MCF 10A (cell line): ENCODE measurements around the gene STN1. TPM values are rescaled to one million over a fixed set of nuclear protein-coding genes. Genes with fewer than 3 reads are reported as not detected.

Experiments
- BruUV-seq: library from RNA; stranded (reverse); fragments of 400-500 nt; replicated peaks from 2 replicates; lab custom pipeline; 2021; lab: Mats Ljungman, UMichigan
- CTCF ChIA-PET: fragments of 300-600 bp; sonication (Branson Sonifier 250); formaldehyde crosslinking; extraction: SDS; loops from one replicate; lab custom pipeline; 2021; ENCODE audit warnings: antibody characterized with exemption, inconsistent platforms; lab: Yijun Ruan, JAX
- POLR2A ChIA-PET: fragments of 300-600, 350-650 bp; sonication (Branson Sonifier 250); formaldehyde crosslinking; extraction: SDS; loops from one replicate; lab custom pipeline; 2020; ENCODE audit warnings: antibody characterized with exemption, inconsistent platforms; lab: Yijun Ruan, JAX
- DNase-seq: peaks from one replicate; pipeline ENCODE4 v3.0.0-alpha.2; 2018; ENCODE audit not compliant: unreplicated experiment
- H3K27ac Mint-ChIP-seq: one replicate; pipeline ENCODE4 v1.8.0; 2022; ENCODE audit warnings: mild to moderate bottlenecking, low read depth, mixed read lengths; ENCODE audit not compliant: unreplicated experiment
- H3K27me3 Mint-ChIP-seq: one replicate; pipeline ENCODE4 v1.8.0; 2022; ENCODE audit warnings: mixed read lengths; ENCODE audit not compliant: insufficient read depth, unreplicated experiment
- H3K36me3 Mint-ChIP-seq: one replicate; pipeline ENCODE4 v1.8.0; 2022; ENCODE audit warnings: mild to moderate bottlenecking, moderate library complexity, mixed read lengths; ENCODE audit not compliant: insufficient read depth, unreplicated experiment
- H3K4me1 Mint-ChIP-seq: one replicate; pipeline ENCODE4 v1.8.0; 2022; ENCODE audit warnings: mixed read lengths; ENCODE audit not compliant: insufficient read depth, unreplicated experiment
- H3K4me3 Mint-ChIP-seq: one replicate; pipeline ENCODE4 v1.8.0; 2022; ENCODE audit warnings: mild to moderate bottlenecking, moderate library complexity, mixed read lengths; ENCODE audit not compliant: unreplicated experiment
- H3K9me3 Mint-ChIP-seq: one replicate; pipeline ENCODE4 v1.8.0; 2022; ENCODE audit warnings: mixed read lengths; ENCODE audit not compliant: unreplicated experiment
- intact Hi-C: fragments of 100-400 bp; cut with micrococcal nuclease; formaldehyde crosslinking; loops from 2 replicates; pipeline ENCODE4 v1.14.1; 2022
- total RNA-seq: library from RNA; stranded (reverse); gene quantifications from 2 replicates; pipeline ENCODE4 v1.2.3, GENCODE V29; 2022
- TF ChIP-seq, protein P1 (sequence below): fragments of 200-600 bp; IDR thresholded peaks from one replicate; pipeline ENCODE4 v1.8.0; 2022; ENCODE audit warnings: antibody characterized with exemption, mild to moderate bottlenecking; ENCODE audit not compliant: unreplicated experiment

The STN1 gene
- total RNA-seq, 1 experiment from 2014 or later, result 46.7 TPM

DNA sequence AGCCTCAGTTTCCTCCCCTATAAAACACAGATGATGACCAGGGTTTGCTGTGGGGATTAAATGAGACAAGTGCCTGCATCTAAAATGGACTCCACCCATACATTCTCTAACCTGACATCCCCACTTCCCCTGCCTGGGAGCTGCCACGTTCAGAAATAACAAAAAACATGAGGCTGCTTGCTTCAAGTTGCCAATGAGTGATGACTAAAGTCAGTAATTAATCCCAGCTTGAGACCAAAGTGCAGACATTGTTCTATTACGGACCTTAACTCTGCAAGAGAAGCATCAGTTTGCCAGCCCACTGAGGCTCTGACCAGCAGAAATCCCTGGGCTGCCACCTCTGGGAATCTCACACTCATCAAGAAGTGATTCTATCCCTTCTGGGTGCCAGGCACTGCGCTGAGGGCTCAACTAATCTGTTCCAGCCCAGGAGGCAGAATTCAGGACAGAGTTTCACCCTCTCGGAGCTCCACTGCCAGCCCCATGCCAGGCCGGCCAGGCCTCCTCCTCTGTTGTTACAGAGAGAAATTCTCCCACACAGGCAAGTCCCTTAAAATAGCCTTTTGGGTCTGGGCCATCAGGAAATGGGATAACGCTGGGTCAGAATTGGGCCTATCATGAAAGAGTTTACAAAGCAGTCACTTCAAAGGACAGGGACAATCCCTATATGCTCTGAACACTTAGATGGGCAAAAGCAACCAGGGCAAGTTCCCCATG lies 74.0 kb downstream of the STN1 start:
- POLR2A ChIA-PET, result no interaction called here
- TF ChIP-seq, protein P1, sequence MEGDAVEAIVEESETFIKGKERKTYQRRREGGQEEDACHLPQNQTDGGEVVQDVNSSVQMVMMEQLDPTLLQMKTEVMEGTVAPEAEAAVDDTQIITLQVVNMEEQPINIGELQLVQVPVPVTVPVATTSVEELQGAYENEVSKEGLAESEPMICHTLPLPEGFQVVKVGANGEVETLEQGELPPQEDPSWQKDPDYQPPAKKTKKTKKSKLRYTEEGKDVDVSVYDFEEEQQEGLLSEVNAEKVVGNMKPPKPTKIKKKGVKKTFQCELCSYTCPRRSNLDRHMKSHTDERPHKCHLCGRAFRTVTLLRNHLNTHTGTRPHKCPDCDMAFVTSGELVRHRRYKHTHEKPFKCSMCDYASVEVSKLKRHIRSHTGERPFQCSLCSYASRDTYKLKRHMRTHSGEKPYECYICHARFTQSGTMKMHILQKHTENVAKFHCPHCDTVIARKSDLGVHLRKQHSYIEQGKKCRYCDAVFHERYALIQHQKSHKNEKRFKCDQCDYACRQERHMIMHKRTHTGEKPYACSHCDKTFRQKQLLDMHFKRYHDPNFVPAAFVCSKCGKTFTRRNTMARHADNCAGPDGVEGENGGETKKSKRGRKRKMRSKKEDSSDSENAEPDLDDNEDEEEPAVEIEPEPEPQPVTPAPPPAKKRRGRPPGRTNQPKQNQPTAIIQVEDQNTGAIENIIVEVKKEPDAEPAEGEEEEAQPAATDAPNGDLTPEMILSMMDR, result no peak
- no TSS peak for BruUV-seq
- H3K27me3 Mint-ChIP-seq, result no peaks in the 10 kb centered on the region
- H3K9me3 Mint-ChIP-seq, result no peaks in the 10 kb centered on the region
- H3K4me3 Mint-ChIP-seq, result no peak overlapping the region
- no peaks in the 10 kb centered on the region for H3K4me1 Mint-ChIP-seq
- H3K27ac Mint-ChIP-seq, result no peak overlapping the region
- intact Hi-C loops, result no loop called here
- CTCF ChIA-PET, result interaction anchor here (1.3 to 2.0 kb wide), 3 partner anchors 9 to 158 kb away, joined by 4 to 13 read pairs (median 7); no protein-coding TSS in a partner anchor
- H3K36me3 Mint-ChIP-seq, result peaks cover 12% of the 10 kb centered on the region
- DNase-seq, result no peak

DNA sequence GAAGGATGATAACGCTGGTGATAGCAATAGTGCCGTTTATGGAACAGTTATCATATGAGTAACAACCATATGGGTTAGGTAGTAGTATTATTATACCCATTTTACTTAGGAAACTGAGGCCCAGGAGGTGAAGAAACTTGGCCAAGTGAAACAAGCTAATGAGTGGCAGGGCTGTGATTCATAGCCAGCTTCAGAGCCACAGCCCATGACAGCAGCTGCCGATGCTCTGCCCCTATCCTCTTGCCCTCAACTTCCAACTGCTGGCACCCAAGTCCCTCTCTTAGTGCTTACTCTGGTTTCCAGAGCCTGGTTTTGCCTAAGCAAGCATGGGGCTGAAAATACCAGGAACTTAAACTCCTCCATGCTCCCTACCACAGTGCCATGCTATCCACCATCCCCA lies 74.9 kb downstream of the STN1 start:
- no peak for DNase-seq
- Mint-ChIP-seq H3K27ac (no peak overlapping the region), H3K4me3 (no peak overlapping the region), H3K36me3 (peaks cover 6% of the 10 kb centered on the region), H3K27me3 (no peaks in the 10 kb centered on the region), H3K4me1 (no peaks in the 10 kb centered on the region), H3K9me3 (no peaks in the 10 kb centered on the region)
- intact Hi-C loops, result no loop called here
- ChIA-PET POLR2A (no interaction called here), CTCF (interaction anchor here (1.2 to 2.0 kb wide), 5 partner anchors 10 to 157 kb away, joined by 3 to 13 read pairs (median 5); no protein-coding TSS in a partner anchor)
- no TSS peak for BruUV-seq
- TF ChIP-seq, protein P1, result no peak

DNA sequence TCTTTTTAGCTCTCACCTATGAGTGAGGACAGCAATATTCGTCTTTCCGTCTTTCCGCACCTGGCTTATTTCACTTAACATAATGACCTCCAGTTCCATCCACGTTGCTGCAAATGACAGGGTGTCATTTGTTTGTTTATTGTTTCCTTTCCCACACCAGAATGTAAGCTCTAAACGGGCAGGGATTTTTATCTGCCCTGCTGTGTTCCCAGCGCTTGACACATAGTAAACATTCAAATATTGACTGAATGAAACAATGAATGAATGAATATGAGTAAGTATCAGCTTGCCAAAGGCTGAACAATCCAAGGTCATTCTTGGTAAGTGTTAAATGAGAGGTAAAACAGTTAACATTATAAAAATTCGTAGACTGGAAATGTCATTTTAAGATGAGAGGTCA lies 75.4 kb downstream of the STN1 start:
- no peak overlapping the region for H3K4me3 Mint-ChIP-seq
- intact Hi-C loops, result no loop called here
- H3K27me3 Mint-ChIP-seq, result no peaks in the 10 kb centered on the region
- H3K27ac Mint-ChIP-seq, result no peak overlapping the region
- BruUV-seq, result no TSS peak
- no peaks in the 10 kb centered on the region for H3K4me1 Mint-ChIP-seq
- H3K36me3 Mint-ChIP-seq, result peaks cover 6% of the 10 kb centered on the region
- ChIA-PET POLR2A (no interaction called here), CTCF (interaction anchor here (1.2 to 2.0 kb wide), 4 partner anchors 11 to 157 kb away, joined by 3 to 13 read pairs (median 6); no protein-coding TSS in a partner anchor)
- TF ChIP-seq, protein P1, result no peak
- no peak for DNase-seq
- no peaks in the 10 kb centered on the region for H3K9me3 Mint-ChIP-seq

DNA sequence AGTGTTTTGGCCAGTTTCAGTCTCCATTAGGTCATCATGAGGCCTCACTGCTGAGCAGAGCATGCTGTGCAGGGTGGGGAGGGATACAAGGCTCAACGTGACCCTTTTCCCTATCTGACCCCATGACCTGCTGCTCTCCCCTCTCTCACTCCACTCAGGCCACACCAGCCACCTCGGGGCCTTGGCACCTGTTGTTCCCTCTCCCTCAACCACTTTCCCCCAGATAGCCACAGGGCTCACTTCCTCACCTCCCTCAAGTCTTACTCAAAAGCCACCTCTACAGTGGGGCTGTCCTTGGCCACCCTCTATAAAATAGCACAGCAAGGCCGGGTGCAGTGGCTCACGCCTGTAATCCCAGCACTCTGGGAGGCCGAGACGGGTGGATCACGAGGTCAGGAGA lies 76.5 kb downstream of the STN1 start:
- ChIA-PET POLR2A (no interaction called here), CTCF (no interaction called here)
- Mint-ChIP-seq H3K27ac (no peak overlapping the region), H3K27me3 (no peaks in the 10 kb centered on the region), H3K9me3 (no peaks in the 10 kb centered on the region), H3K4me1 (peaks cover under 1% of the 10 kb centered on the region), H3K4me3 (no peak overlapping the region), H3K36me3 (peaks cover under 1% of the 10 kb centered on the region)
- intact Hi-C loops, result no loop called here
- TF ChIP-seq, protein P1, result no peak
- no peak for DNase-seq
- no TSS peak for BruUV-seq
